Testis (tissue), 3 donors: ENCODE measurements around the gene FBXO17. TPM values are rescaled to one million over a fixed set of nuclear protein-coding genes. Genes with fewer than 3 reads are reported as not detected.
"Not testable (repeated sequence)": the region's sequence is repeated elsewhere in the genome, so short reads cannot be mapped to it uniquely, and the experiment has no call there.

ENCODE experiments used
- DNase-seq: peaks from one replicate; pipeline ENCODE4 v3.0.0-alpha.2; 2019
- H3K27ac ChIP-seq, 2 donors: fragments of 200-600 bp; sonication (generic); one replicate each; pipeline ENCODE4 v1.5.1; 2019
- H3K27me3 ChIP-seq: fragments of 200-600 bp; sonication (generic); one replicate; pipeline ENCODE4 v1.5.1; 2019
- H3K36me3 ChIP-seq: fragments of 200-600 bp; sonication (generic); one replicate; pipeline ENCODE4 v1.5.1; 2017; ENCODE audit warnings: low read depth; ENCODE audit errors: missing control alignments
- H3K4me1 ChIP-seq: fragments of 200-600 bp; sonication (generic); one replicate; pipeline ENCODE4 v1.5.1; 2019
- H3K4me3 ChIP-seq, 2 donors: fragments of 200-600 bp; sonication (generic); one replicate each; pipeline ENCODE4 v1.5.1; 2017 to 2019
- H3K9me3 ChIP-seq: fragments of 200-600 bp; sonication (generic); one replicate; pipeline ENCODE4 v1.5.1; 2017
- CTCF ChIP-seq, 3 experiments: fragments of 450-650 bp in 2 of 3; fragments of 200-600 bp in 1 of 3; sonication (generic) in 1 of 3; IDR thresholded peaks; one replicate each; pipeline ENCODE4 v1.5.1; 2016 to 2019; ENCODE audit warnings: antibody characterized with exemption in 3 of 3, mild to moderate bottlenecking in 2 of 3, moderate library complexity in 1 of 3
- POLR2A ChIP-seq: fragments of 450-650 bp; IDR thresholded peaks from one replicate; pipeline ENCODE4 v1.6.1; 2017; ENCODE audit warnings: antibody characterized with exemption, mild to moderate bottlenecking, moderate library complexity
- WGBS, 2 donors: methylation state at CpG; one replicate each; pipeline ENCODE4 v1.1.5; 2018; 5-methylcytosine and 5-hydroxymethylcytosine counted together
- intact Hi-C: fragments of 100-400 bp; cut with DNase I; formaldehyde crosslinking; loops from one replicate; pipeline ENCODE4 v1.15.1; 2023; ENCODE audit warnings: low total_unique reads
- polyA plus RNA-seq: library from polyadenylated mRNA; stranded (reverse); fragments of 350-450 nt; fragmentation: Illumina TruSeq; extraction: RNeasy Lipid Tissue Mini Kit (QIAGEN cat#74804); gene quantifications from one replicate; pipeline ENCODE4 v1.2.3, GENCODE V29; 2014; ENCODE audit warnings: low read depth, low replicate concordance; ENCODE audit not compliant: insufficient read depth
- total RNA-seq, 2 donors: library from RNA; depleted of rRNA; stranded (reverse); fragments of >200 nt; gene quantifications; one replicate each; pipeline ENCODE4 v1.2.3, GENCODE V29; 2016

Gene FBXO17
- total and polyA plus RNA-seq, 3 donors from 2014 or later = 10.3 to 14.2 (median 11.8) TPM

DNA sequence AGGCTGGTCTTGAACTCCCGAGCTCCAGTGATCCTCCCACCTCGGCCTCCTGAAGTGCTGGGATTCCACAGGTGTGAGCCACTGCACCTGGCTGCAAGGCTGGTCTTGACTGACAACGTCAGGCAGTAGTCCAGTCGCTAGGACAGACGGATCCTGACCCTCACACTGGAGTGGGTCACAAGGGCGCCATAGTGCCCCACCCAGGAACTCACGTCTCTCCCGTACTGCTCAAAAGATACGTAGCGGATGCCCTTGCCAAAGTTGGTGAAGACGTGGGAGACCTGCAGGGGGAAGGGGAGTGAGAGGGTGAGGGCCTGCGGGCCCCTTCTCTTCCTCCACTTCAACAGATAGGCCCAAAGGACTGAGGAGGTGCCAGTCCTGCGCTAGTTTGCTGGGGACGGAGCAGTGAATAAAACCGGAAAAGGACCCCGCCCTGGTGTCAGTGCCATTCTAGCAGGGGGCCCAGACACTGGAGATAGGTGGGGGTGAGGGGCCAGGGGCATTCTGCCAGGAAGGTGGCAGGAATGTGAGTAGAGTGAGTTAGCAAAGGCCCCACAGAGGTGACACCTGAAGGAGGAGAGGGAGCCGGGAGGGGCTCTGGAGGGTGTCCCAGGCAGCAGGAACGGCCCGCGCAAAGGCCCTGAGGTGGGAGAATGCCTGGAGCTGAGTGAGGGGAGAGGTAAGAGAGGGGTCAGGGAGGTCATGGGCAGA is 32.9 kb downstream of the FBXO17 start:
- Histone ChIP-seq H3K27me3 (no peaks in the 10 kb centered on the region), H3K4me3 (no peak overlapping the region), H3K27ac (no peak overlapping the region), H3K36me3 (no peaks in the 10 kb centered on the region), H3K9me3 (no peaks in the 10 kb centered on the region), H3K4me1 (no peaks in the 10 kb centered on the region)
- TF ChIP-seq POLR2A (no peak), CTCF (IDR thresholded peaks at IDR 0.05) (no peak)
- 88 to 89% methylated on average over 18 to 20 of the region's 20 CpGs for WGBS, 2 donors
- no peak for DNase-seq
- intact Hi-C loops = no loop called here

GRCh38 chr19:38941979-38942378 is 33.6 kb downstream of the FBXO17 start:
- H3K27ac ChIP-seq = no peak overlapping the region
- no peak overlapping the region for H3K4me3 ChIP-seq
- H3K36me3 ChIP-seq = no peaks in the 10 kb centered on the region
- WGBS, 2 donors = 76 to 88% methylated on average over 2 of the region's 2 CpGs
- H3K9me3 ChIP-seq = no peaks in the 10 kb centered on the region
- no peaks in the 10 kb centered on the region for H3K27me3 ChIP-seq
- TF ChIP-seq CTCF (IDR thresholded peaks at IDR 0.05) = no peak
- no peak for TF ChIP-seq POLR2A
- intact Hi-C loops = no loop called here
- no peak for DNase-seq
- H3K4me1 ChIP-seq = no peaks in the 10 kb centered on the region

DNA sequence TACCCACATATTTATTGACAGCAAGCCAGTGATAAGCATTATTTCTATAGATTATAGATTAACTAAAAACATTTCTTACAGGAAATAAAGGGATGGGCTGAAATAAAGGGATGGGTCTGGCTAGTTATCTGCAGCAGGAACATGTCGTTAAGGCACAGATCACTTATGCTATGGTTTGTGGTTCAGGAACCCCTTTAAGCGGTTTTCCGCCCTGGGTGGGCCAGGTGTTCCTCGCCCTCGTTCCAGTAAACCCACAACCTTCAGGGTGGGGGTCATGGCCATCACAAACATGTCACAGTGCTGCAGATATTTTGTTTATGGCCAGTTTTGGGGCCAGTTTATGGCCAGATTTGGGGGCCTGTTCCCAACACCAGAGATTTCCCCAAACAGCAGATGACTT is 34.1 kb downstream of the FBXO17 start:
- intact Hi-C loops, H3K36me3 ChIP-seq, H3K27ac ChIP-seq, H3K4me1 ChIP-seq, H3K27me3 ChIP-seq, DNase-seq, H3K4me3 ChIP-seq, H3K9me3 ChIP-seq: not testable (repeated sequence)
- WGBS, 2 donors = 77 to 91% methylated on average over 5 of the region's 5 CpGs

- DNase-seq = no peak
- no peak for TF ChIP-seq CTCF (IDR thresholded peaks at IDR 0.05)
- no peak for TF ChIP-seq POLR2A
- no peaks in the 10 kb centered on the region for H3K9me3 ChIP-seq
- intact Hi-C loops = no loop called here
- H3K36me3 ChIP-seq = no peaks in the 10 kb centered on the region
- H3K27ac ChIP-seq = no peak overlapping the region
- no peaks in the 10 kb centered on the region for H3K27me3 ChIP-seq
- H3K4me1 ChIP-seq = no peaks in the 10 kb centered on the region
- 65 to 82% methylated on average over 5 of the region's 5 CpGs for WGBS, 2 donors
- no peak overlapping the region for H3K4me3 ChIP-seq
Measured at GRCh38 chr19:38939957-38940356, 35.6 kb downstream of the FBXO17 start.

- Histone ChIP-seq H3K27me3 (no peaks in the 10 kb centered on the region), H3K4me1 (peaks cover 19% of the 10 kb centered on the region), H3K9me3 (no peaks in the 10 kb centered on the region), H3K27ac (no peak overlapping the region), H3K4me3 (no peak overlapping the region), H3K36me3 (no peaks in the 10 kb centered on the region)
- intact Hi-C loops = no loop called here
- no peak for DNase-seq
- TF ChIP-seq CTCF (IDR thresholded peaks at IDR 0.05) (no peak), POLR2A (no peak)
- WGBS, 2 donors = 71 to 83% methylated on average over 4 of the region's 4 CpGs
Measured at GRCh38 chr19:38933544-38933943, 42.0 kb downstream of the FBXO17 start.
